HG02623 (cell line): Measurements from ENCODE around the gene GYPB.
"Not testable (repeated sequence)": the region's sequence is repeated elsewhere in the genome, so short reads cannot be mapped to it uniquely, and the experiment has no call there.

ENCODE experiments used
- ATAC-seq: cut with Tn5 transposase; IDR thresholded peaks from one replicate; pipeline ENCODE4 v1.9.1; 2021; ENCODE audit warnings: moderate library complexity; ENCODE audit not compliant: unreplicated experiment

The GYPB gene

DNA sequence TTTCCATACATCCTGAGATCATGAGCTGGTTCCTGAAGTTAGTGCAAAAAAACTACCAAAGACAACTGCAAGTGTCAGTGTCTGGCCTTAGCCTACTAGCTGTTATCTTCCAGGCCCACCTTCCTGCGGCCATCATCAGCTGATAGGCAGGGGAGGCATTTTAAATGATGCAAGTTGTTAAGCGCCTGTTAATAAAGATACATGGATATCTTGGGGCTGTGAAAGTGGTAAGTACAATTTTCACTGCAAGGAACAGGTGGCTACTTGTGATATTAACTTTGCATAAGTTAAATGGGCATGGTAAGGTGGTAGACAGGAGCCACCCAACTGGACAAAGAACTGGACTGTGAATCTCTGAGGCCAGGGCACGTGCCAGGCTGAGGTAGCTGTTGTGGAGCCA is at the start of gene GYPB:
Gene GYPB, minus strand, starts transcription at position 104 of the 400 bp plus-strand sequence. Its CDS starts 93 bp downstream, at position 11.
- not testable (repeated sequence) for ATAC-seq

- not testable (repeated sequence) for ATAC-seq
These were observed 42.4 kb upstream of the GYPB start for GRCh38 chr4:144061556-144061955.

DNA sequence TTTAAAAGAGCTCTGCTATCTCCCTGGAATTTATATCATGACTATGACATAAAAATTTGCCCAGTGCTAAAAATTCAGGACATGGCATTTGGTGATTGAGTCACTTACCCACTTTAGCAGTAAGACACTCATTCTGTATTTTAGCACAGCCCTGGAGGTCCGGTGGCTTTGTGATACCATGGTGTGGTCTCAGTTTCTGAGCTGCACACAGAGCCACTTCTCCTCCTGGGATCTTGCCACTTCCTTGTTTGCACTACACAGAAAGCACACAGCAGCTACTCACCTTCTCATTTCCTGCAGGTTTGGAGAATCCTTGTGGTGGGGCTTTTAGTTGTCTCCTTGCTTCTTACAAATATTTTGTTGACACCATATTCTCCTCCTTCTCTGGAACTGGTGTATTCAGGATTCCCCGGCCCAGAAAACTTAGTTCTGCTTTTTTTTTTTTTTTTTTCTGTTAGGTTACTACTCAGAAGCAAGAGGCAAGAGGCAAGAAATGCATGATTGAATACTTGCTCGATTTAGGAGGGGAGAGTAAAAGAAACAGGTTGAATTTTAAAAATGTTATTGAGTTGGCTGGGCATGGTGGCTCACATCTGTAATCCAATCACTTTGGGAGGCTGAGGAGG is 41.2 kb upstream of the GYPB start:
- not testable (repeated sequence) for ATAC-seq

DNA sequence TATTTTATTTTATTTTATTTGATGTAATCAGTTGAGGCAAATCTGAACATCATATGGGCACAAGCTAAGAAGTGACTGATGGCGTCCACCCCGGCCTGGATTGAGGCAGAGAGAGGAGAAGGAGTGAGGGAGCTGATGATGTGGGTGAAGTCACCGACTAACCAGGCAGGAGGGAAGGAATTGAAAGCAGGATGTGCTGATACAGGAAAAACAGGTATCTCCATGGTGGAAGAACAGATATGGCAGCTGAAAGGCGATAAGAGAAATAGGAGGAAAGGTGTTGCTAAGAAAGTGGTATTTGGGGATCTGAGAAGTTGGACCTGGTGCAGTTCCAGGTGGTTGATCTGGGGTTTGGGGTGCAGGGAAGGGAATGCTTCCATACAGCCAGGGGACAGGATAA is 37.6 kb upstream of the GYPB start:
- no peak for ATAC-seq

DNA sequence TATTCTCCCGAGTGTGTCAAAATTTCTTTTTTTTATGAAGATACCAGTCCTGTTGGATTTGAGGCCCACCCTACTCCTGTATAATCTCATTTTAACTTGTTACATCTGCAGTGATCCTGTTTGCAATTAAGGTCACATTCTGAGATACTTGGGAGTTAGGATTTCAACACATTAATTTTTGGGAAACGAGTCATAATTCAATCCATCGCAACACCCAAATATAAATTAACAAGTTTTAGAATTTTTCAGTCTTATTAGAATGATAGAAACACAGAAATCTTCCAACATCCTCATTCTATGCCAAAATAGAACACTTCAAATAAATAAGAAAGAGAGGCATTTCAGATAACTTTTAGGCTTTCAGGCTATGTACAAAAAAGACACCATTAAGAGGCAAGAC is 36.2 kb upstream of the GYPB start:
- ATAC-seq: not testable (repeated sequence)

GRCh38 chr4:144051494-144051893 is 32.3 kb upstream of the GYPB start:
- not testable (repeated sequence) for ATAC-seq

DNA sequence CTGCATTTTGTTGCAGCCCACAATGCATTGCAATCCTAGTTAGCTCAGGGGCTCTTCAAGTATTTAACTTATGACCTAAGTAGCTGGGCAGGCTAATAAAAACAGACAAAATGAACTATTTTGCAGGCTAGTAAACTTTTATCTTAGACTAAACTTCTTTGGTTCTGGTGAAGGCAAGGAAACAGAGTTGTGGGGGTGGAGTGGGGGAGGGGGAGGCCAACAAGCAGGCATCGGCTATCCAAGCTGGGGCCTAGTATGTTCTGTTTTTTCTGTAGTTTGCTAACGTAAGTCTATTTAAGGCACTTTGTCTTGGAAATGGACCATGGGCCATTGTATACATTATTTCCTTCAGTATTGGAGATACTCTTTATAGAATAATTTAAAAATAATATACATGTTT is 31.5 kb upstream of the GYPB start:
- not testable (repeated sequence) for ATAC-seq

GRCh38 chr4:144049495-144050424 is 30.6 kb upstream of the GYPB start:
- ATAC-seq: not testable (repeated sequence)

DNA sequence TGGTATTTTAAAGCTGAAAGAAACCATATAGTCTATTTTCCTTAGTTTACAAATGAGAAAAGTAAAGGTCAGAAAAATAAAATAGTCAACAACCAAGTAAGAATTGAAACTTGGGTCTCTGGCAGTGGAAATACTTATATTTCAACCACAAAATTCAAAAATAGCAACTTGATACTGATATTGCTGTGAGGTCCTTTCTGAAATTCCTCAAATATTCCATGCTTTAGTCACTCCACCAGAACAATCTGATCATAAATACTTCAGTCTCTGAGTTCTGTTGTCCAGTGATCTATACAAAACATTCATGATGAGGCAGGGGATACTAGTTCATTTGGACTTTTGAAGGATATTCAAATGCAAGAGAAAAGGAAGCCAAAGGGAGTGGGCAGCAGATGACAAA is 25.8 kb upstream of the GYPB start:
- not testable (repeated sequence) for ATAC-seq

GRCh38 chr4:144032580-144032979 is 13.4 kb upstream of the GYPB start:
- ATAC-seq: not testable (repeated sequence)

DNA sequence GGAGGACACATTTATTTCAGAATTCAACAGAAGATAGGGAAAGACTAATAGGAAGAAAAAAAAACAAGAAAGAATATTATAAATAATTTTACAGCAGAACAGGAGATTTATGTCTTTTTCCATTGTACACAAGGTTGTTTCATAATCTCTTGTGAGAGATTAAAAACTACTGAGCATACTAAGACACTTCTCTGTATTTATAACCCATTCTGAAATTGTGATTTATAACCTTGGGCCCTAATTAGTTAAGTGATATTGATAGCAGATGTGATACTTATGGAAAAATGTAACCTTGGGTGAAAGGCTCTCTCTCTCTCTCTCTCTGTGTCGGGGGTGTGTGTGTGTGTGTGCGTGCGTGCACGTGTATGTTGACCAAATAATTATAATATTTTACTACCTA is 12.7 kb upstream of the GYPB start:
- not testable (repeated sequence) for ATAC-seq

- ATAC-seq: not testable (repeated sequence)
These were observed 12.2 kb upstream of the GYPB start for GRCh38 chr4:144031369-144031768.

DNA sequence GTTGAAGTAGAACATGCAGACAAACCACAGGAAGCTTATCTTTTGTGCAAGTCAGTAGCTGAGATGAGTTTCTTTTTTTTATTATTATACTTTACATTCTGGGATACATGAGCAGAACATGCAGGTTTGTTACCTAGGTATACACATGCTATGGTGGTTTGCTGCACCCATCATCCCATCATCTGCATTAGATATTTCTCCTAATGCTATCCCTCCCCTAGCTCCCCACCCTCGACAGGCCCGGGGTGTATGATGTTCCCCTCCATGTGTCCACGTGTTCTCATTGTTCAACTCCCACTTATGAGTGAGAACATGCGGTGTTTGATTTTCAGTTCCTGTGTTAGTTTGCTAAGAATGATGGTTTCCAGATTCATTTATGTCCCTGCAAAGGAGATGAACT is 11.5 kb upstream of the GYPB start:
- not testable (repeated sequence) for ATAC-seq

DNA sequence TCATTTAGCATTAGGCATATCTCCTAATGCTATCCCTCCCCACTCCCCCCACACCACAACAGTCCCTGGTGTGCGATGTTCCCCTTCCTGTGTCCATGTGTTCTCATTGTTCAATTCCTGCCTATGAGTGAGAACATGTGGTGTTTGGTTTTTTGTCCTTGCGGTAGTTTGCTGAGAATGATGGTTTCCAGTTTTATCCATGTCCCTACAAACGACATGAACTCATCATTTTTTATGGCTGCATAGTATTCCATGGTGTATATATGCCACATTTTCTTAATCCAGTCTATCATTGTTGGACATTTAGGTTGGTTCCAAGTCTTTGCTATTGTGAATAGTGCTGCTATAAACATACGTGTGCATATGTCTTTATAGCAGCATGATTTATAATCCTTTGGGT is 7.5 kb upstream of the GYPB start:
- not testable (repeated sequence) for ATAC-seq

- ATAC-seq: not testable (repeated sequence)
These were observed 5.3 kb upstream of the GYPB start for GRCh38 chr4:144024399-144025053.

GRCh38 chr4:144022772-144023400 is 3.7 kb upstream of the GYPB start:
- ATAC-seq: not testable (repeated sequence)

DNA sequence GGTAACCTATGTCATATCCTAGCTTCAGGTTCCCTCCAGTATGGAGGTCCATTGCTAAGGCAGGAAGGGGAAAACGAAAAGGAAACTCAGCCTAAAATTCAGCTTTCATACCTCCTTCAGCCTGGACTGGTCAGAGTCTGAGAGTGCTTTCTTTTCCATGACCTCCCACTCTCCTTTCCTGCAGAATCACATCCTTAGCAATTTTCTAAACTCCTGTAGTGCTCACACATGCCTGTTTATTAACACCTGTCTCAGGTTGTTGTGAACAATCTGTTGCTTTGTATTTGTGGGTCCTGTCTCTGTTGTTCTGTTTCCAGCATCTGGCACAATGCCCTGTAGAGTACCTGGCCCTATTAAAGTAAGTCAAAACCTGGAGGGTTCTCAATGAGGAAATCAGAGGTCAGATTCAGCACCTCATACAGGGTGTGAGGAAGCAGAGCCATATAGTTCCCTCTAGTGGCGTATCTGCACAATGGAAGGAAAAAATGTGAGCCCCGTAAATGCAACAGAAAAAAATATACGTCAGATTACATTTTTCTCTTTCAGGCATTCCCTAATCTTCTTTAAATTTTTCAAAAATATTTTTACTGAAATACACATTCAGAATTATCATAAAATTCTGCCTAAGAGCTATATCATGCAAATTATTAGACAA is 2.3 kb upstream of the GYPB start:
- ATAC-seq: peak; percentile 87

DNA sequence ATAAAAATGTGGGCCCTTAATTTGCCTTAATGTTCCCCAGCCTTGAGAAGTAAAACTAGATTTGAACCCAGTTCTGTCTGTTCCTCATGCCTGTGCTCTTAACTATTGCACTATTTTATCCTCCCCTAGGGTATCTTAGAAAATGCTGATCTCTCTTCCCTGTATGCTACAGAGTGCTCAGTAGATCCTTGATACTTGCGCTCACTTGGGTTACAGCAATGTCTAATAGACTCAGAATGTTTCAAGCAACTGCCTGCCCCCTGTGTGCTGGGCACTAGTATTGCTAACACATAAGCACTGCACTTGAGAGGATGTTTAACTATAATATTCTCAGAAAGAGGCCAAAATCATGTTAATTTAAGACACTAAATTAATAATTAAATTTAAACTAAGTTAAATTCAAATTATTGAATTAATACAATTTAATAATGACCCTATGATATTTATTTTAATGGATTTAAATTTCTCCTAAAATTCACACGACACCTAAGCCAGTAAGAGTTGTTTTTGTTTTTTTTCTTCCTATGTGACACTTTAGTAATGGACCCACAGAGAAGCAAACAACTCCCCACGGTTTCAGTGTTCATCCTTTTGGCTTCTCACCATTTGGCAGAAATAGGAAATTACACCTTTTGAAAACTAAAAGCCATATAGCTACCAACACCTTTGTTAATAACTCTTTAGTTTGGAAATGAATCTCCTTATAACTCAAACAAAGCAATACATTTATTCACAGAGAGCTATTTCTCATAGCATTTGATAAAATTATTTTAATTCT is 768 bp downstream of the GYPB start:
- not testable (repeated sequence) for ATAC-seq

GRCh38 chr4:144017271-144017670 is 1.9 kb downstream of the GYPB start:
- ATAC-seq: not testable (repeated sequence)
